CD4-positive, alpha-beta T cell treated with Interleukin-1 beta for 1 hour (primary cell): ENCODE measurements around the gene INSR.
"Not testable (repeated sequence)": the region's sequence is repeated elsewhere in the genome, so short reads cannot be mapped to it uniquely, and the experiment has no call there.

Experiments used
- DNase-seq, 2 donors: peaks; one replicate each; pipeline ENCODE4 v3.0.0-alpha.2; 2020 to 2022

The INSR gene

DNA sequence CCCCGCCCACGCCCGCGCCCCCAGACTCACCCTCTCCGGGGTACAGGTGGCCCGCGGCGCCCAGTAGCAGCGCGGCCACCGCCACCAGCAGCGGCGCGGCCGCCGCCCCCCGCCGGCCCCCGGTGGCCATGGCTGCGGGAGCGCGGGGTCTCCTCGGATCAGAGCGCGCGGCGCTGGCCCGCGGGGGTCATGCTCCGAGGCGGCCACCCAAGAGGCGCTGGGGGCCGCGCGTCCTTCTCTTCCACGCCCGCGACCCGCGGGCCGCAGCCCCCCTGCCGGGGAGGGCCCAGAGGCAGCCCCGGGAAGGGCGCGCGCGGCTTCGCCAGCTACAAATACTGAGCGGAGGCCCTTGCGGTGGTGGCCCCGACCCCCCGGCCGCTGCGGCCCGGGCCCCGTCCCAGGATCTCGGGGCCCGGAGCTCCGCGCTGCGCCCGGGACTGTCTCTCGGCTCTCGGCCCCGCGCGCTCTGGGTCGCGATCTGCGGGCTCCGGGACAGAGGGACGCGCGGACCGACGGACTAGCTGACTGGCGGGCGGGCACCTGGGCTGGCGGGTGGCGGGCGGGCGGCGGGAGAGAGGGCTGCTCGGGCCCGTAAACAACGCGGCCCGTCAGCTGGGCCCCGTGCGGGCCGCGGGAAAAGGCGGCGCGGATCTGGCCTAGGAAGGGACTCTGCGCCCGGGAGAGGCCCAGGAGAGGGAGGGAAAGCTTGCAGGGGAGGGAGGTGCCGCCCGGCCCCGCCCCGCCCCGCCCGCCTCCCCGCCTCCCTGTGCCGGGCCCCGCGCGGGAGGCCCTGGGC is at the start of gene INSR:
TSS of gene INSR (minus strand) at position 653 of the 796 bp plus-strand sequence. CDS start at position 130, 523 bp downstream.
- peak; percentile 49 to 74 for DNase-seq

DNA sequence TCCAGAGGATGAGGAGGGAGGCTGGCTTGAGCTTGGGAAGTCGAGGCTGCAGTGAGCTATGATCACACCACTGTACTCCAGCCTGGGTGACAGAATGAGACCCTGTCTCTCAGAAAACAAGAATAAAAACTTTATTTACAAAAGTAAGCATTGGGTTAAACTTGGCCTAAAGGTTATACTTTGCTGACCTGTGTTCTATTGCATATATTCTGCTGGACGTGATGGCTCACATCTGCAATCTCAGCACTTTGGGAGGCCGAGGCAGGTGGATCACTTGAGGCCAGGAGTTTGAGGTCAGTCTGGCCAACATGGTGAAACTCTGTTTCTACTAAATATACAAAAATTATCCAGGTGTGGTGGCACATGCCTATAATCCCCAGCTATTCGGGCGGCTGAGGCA is 47.9 kb upstream of the INSR start:
- DNase-seq: no peak

DNA sequence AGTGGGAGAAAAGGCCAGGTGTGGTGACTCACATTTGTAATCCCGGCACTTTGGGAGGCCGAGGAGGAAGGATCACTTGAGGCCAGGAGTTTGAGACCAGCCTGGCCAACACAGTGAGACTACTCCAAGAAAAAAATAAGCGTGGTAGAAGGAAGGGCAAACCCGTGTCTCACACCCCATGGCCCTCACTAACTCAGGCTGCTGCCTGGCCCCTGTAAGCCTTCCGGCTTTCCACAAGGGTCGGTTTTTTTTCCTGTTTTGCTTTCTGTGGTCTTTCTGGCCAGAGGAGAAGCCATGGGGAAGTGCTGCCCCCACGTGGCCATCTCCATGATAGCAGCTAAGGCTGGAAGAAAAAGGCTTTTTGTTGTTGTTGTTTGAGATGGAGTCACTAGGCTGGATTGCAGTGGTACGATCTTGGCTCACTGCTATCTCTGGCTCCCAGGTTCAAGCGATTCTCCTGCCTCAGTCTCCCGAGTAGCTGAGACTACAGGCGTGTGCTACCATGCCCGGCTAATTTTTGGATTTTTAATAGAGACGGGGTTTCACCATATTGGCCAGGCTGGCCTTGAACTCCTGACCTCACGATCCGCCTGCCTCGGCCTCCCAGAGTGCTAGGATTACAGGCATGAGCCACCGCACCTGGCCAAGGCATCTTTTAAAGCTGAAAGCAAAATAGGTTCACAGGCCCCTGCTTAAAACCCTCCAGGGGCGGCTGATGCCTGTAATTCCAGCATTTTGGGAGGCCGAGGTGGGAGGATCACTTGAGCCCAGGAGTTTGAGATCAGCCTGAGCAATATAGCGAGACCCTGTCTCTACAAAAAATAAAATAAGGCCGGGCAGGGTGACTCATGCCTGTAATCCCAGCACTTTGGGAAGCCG is 47.0 kb upstream of the INSR start:
- DNase-seq: peak; percentile 82 to 87

GRCh38 chr19:7337380-7338194 is 43.4 kb upstream of the INSR start:
- peak; percentile 45 to 77 for DNase-seq

DNA sequence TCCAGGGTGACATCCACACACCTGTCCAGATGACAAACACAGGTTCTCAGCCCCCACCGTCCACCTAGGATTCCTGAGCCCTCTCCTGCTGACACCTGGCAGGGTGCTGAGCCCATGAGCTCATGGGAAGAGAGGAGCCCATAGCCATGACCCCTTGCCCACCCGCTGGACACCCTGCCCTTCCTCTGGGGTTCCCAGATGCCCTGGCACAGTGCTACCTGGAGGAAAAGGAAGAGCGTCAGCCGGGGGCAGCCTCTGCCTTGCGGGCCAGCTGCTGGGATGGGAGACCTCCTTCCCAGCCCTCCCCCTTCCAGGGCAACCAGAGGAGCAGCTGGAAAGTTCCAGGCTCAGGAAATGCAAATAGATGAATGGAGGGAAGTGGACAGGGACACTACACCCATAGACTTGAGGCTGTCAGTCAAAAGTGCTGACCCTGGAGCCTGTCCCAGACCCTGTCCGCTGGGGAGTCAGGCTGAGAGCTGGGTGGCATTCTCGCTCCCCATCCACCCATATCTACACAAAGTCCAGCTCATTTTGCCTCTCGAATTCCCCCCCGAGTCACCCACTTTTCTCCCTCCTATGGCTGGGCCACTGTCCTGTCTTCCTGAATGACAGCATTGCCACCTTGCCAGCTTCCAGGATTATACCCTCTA is 42.2 kb upstream of the INSR start:
- no peak for DNase-seq

GRCh38 chr19:7333198-7334118 is 39.2 kb upstream of the INSR start:
- DNase-seq: no peak

DNA sequence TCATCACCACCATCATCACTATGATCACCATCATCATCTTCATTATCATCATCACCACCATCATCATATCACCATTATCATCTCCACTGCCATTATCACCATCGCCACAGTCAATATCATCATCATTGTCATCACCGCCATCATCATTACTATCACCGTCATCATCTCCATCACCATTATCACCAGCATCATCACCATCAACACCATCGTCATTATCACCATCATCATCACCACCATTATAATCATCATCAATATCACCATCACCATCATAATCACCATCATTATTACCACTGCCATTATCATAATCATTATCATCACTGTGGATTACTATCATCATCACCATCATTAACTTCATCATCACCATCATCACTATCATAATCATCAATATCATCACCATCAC is 37.2 kb upstream of the INSR start:
- no peak for DNase-seq

- DNase-seq: no peak
Measured at GRCh38 chr19:7328647-7329046, 34.4 kb upstream of the INSR start.

DNA sequence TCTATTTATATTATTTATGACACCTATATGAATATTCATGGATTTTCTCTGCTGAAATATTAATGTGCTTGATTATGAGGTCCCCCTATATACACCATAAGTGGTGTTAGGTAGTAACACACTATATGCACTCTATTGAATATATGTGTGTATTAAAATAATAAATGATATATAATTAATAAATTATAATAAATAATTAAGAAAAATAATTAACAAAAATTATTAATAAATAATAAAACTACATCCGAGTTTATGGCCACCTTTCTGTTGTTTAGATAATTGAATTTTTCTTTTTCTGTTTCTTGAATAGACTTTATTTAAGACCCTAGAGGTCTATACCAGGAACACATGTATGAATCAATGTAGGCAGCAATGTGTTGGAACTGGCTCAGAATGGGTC is 33.6 kb upstream of the INSR start:
- DNase-seq: no peak

DNA sequence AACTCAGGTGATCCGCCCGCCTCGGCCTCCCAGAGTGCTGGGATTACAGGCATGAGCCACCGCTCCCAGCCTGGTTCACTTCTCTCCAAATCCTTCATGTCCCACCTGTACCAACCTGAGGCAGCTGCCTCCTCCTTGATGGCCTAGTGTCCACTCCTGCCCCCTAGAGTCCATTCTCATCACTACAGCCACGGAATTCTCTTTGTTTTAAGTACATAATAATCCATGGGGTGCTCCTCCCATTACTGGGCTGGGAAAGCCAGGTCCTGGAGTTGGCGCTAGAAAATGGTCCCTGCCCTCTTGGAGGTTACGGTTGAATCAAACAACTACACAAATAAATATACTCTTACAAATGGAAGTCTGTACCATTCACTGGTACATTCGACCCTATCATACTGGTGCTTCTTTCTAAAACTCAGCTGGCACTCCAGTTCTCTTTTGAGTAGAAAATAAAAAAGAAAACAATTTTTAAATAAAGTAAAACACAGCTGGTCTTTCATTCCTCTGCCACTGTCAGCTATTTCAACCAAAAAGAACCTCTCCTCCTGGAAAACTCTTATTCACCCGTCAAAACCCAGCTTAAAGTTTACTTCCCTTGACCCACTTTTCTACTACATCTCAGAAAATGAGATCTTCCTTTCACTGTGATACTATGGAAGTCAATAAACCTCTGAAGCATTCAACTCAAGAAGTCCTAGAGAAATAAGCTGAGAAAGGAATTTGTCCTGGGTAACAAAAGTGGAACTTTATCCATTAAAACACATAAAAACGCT is 32.1 kb upstream of the INSR start:
- peak in 1 of 2 donors; percentile 48 for DNase-seq

DNA sequence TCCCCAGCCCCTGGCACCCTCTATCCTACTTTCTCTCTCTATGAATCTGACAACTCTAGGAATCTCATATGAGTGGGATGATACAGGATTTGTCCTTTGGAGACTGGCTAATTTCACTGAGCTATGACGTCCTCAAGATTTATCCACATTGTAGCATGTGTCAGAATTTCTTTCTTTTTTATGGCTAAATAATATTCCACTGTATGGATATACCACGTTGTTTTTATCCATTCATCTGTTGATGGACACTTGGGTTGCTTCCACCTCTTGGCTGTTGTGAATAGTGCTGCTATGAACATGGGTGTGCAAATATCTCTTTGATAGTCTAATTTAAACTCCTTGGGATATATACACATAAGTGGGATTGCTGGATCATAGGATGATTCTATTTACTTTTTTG is 24.0 kb upstream of the INSR start:
- DNase-seq: no peak

- no peak for DNase-seq
Measured at GRCh38 chr19:7312816-7313215, 18.6 kb upstream of the INSR start.

- no peak for DNase-seq
Measured at GRCh38 chr19:7311911-7312310, 17.7 kb upstream of the INSR start.

DNA sequence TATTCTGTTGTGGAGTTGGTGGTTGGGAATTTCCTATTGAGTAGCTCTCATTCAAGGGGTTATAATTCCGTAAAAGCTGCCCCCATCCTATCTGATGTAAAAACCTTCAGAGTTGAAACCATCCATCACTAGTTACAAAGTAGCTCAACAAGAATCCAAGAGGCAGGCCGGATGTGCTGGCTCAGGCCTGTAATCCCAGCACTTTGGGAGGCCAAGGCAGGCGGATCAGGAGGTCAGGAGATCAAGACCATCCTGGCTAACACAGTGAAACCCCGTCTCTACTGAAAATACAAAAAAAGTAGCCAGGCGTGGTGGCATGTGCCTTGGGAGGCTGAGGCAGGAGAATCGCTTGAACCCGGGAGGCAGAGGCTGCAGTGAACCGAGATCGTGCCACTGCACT is 14.1 kb upstream of the INSR start:
- not testable (repeated sequence) for DNase-seq

DNA sequence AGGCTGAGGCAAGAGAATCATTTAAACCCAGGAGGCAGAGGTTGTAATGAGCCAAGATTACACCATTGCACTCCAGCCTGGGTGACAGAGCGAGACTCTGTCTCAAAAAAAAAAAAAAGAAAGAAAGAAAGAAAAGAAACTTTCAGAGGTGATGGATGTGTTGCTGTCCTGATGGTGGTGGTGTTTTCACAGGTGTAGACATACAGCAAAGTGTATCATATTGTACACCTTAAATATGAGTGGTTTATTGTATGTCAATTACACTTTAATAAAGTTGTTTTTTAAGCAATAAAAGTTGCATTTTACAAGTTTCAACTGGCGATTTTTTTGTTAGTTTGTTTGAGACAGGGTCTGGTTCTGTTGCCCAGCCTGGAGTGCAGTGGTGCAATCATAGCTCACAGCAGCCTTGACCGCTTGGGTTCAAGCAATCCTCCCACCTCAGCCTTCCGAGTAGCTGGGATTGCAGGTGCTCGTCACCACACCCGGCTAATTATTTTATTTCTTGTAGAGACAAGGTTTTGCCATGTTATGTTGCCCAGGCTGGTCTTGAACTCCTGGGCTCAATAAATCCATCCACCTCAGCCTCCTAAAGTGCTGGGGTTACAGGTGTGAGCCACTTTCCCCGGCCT is 13.5 kb upstream of the INSR start:
- no peak for DNase-seq

DNA sequence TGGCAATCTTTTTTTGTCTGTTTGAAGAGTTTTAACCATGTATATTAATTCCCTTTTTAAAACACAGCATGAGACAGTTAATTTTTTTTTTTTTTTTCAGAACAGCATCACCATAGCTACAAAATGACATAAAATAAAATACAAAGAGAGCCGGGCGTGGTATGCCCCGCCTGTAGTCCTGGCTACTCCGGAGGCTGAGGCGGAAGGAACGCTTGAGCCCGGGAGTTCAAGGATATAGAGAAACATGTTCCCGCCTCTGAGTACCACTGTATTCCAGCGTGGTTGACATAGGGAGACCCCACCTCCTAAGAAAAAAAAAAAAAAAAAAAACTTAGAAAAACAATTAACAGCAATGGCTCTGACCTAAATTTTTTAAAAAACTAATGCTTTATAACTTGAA is 10.0 kb upstream of the INSR start:
- no peak for DNase-seq

DNA sequence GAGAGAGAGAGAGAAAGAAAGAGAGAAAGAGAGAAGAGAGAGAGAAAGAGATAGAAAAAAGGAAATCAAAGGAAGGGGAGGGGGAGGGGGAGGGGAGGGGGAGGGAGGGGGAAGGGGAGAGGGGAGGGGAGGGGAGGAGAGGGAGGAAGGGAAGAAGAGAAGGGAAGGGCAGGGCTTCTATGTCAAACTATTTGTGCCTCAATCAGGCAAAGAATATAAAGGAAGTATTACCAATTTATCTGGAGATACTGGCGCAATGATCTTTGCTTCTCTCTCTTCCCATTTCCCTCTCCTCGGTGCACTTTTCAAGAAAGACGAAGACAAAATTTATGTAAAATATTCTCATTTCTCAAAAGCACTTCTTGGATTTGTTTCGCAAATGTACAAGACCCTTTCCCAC is 9.3 kb upstream of the INSR start:
- no peak for DNase-seq

DNA sequence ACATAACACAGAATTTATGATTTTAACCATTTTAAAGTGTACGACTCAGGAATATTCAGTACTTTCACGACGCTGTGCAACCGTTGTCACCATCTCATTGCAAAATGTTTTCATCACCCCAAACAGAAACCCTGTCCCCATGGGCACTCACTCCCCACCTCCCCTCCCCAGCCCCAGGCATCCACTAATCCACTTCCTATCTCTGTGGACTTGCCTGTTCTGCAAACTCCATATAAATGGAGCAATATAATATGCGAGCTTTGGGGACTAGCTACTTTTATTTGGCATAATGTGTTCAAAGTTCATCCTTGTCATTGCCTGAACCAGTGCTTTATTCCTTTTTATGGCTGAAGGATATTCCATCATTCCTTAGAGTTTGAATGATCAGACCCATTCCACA is 7.3 kb upstream of the INSR start:
- no peak for DNase-seq

- no peak for DNase-seq
Measured at GRCh38 chr19:7297742-7298141, 3.5 kb upstream of the INSR start.

DNA sequence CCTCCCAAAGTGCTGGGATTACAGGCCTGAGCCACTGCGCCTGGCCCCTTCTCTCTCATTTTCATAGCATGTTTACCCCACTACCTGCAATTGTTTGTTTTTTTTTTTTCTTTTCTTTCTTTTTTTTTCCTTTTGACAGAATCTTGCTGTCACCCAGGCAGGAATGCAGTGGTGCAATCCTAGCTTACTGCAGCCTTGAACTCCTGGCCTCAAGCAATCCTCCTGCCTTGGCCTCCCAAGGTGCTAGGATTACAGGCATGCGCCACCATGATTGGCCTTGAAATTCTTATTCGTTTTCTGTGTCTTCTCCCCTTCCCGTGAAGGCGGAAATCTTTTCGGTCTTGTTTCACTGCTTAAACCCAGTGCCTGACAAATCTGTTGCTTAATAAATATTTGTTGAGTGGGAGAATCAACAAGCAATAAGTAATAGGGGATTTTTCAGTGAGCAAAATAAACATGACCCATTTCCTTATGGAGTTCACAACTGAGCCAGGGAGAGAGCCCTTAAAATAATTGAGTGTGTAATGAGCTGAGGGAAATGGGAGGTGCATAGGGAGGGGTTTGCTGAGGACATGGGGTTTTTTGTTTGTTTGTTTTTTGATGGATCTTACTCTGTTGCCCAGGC is 1.8 kb upstream of the INSR start:
- DNase-seq: no peak
